Keratinocyte (primary cell): ENCODE results near the gene IL1RAPL1. TPM values are rescaled to one million over a fixed set of nuclear protein-coding genes. Genes with fewer than 3 reads are reported as not detected.

Experiments used
- DNase-seq: peaks from one replicate; pipeline ENCODE4 v3.0.0-alpha.2; 2011; ENCODE audit warnings: low read depth, missing footprints, low spot score
- FAIRE-seq: peaks from 2 replicates; lab custom pipeline; 2011; peaks lifted over from hg19 to GRCh38; lab: Jason Lieb, UNC
- H2AFZ ChIP-seq: 2 replicates; pipeline ENCODE4 v1.6.0; 2012; ENCODE audit warnings: low read length, control low read depth, inconsistent platforms; ENCODE audit not compliant: control insufficient read depth
- H3K27ac ChIP-seq: 2 replicates; pipeline ENCODE4 v1.5.1; 2011; ENCODE audit warnings: low read length; ENCODE audit not compliant: control insufficient read depth, insufficient read depth
- H3K27me3 ChIP-seq: 3 replicates; pipeline ENCODE4 v1.6.0; 2011; ENCODE audit warnings: low read length; ENCODE audit not compliant: control insufficient read depth, insufficient read depth; ENCODE audit errors: extremely low read depth
- H3K36me3 ChIP-seq, 2 experiments: 2 replicates in 1 of 2; 3 replicates in 1 of 2; pipeline ENCODE4 v1.5.1; 2011; ENCODE audit warnings: low read length in 2 of 2, mild to moderate bottlenecking in 1 of 2; ENCODE audit not compliant: control insufficient read depth in 2 of 2, insufficient read depth in 2 of 2; ENCODE audit errors: extremely low read depth in 1 of 2
- H3K4me1 ChIP-seq: 3 replicates; pipeline ENCODE4 v1.5.1; 2011; ENCODE audit warnings: low read length; ENCODE audit not compliant: control insufficient read depth, insufficient read depth; ENCODE audit errors: extremely low read depth
- H3K4me2 ChIP-seq: 3 replicates; pipeline ENCODE4 v1.6.0; 2011; ENCODE audit warnings: low read depth, low read length; ENCODE audit not compliant: control insufficient read depth, insufficient read depth; ENCODE audit errors: extremely low read depth
- H3K4me3 ChIP-seq, 3 experiments: fragments of 200-600 bp in 1 of 3; sonication (generic) in 1 of 3; 2 replicates in 2 of 3; 3 replicates in 1 of 3; pipeline ENCODE4 v1.5.1; 2011 to 2016; ENCODE audit warnings: low read length in 3 of 3, mild to moderate bottlenecking in 3 of 3, control low read depth in 2 of 3, inconsistent platforms in 1 of 3, low read depth in 1 of 3, mixed read lengths in 1 of 3, mixed run types in 1 of 3, moderate library complexity in 1 of 3; ENCODE audit not compliant: control insufficient read depth in 2 of 3, insufficient read depth in 2 of 3; ENCODE audit errors: extremely low read depth in 1 of 3
- H3K79me2 ChIP-seq: 2 replicates; pipeline ENCODE4 v1.6.0; 2012; ENCODE audit warnings: low read length; ENCODE audit not compliant: control insufficient read depth, insufficient read depth
- H3K9ac ChIP-seq: 3 replicates; pipeline ENCODE4 v1.6.0; 2011; ENCODE audit warnings: low read length; ENCODE audit not compliant: control insufficient read depth, insufficient read depth; ENCODE audit errors: extremely low read depth
- H3K9me1 ChIP-seq: 3 replicates; pipeline ENCODE4 v1.6.0; 2011; ENCODE audit warnings: low read length; ENCODE audit not compliant: control insufficient read depth, insufficient read depth; ENCODE audit errors: extremely low read depth
- H3K9me3 ChIP-seq: 2 replicates; pipeline ENCODE4 v1.5.1; 2012; ENCODE audit warnings: low read depth, low read length; ENCODE audit not compliant: control insufficient read depth
- H4K20me1 ChIP-seq: 3 replicates; pipeline ENCODE4 v1.6.0; 2011; ENCODE audit warnings: low read length; ENCODE audit not compliant: control insufficient read depth, insufficient read depth; ENCODE audit errors: extremely low read depth
- EZH2 ChIP-seq: IDR thresholded peaks from one replicate; pipeline ENCODE4 v1.6.1; 2012; ENCODE audit warnings: inconsistent platforms, mild to moderate bottlenecking, low read length, moderate library complexity
- dilution Hi-C: fragments of 300-500 bp; cut with MboI; formaldehyde crosslinking; loops from one replicate; pipeline ENCODE4 v1.7.0; 2020; ENCODE audit warnings: low sequenced_read_pairs; ENCODE audit not compliant: extremely low pct_ligation_motif_present
- polyA plus RNA-seq, 5 experiments: library from polyadenylated mRNA; depleted of rRNA in 3 of 5; stranded (reverse) in 3 of 5; stranded (forward) in 1 of 5; unstranded in 1 of 5; fragments of >200 nt; gene quantifications; 1 replicate in 1 of 5; 2 replicates in 3 of 5; 3 replicates in 1 of 5; pipeline versions ENCODE4 v1.2.1 to v1.2.3, GENCODE V29; 2011 to 2012; ENCODE audit warnings: missing spikeins in 2 of 5, low read depth in 1 of 5, low replicate concordance in 1 of 5
- TF ChIP-seq, protein P1 (sequence below), 3 experiments: IDR thresholded peaks in 1 of 3; conservative IDR thresholded peaks in 1 of 3; optimal IDR thresholded peaks in 1 of 3; 2 replicates in 2 of 3; 3 replicates in 1 of 3; pipeline versions ENCODE3 to v1.5.1; 2011; ENCODE audit warnings: low read length in 3 of 3, mild to moderate bottlenecking in 3 of 3, moderate library complexity in 2 of 3, control low read depth in 1 of 3, inconsistent platforms in 1 of 3; ENCODE audit not compliant: insufficient read depth in 2 of 3; ENCODE audit errors: extremely low read depth in 1 of 3

Gene IL1RAPL1
- polyA plus RNA-seq, 1 donor (not counting 4 experiments of a cell fraction or from before 2014, with no cell fraction given): 2.8 TPM

DNA sequence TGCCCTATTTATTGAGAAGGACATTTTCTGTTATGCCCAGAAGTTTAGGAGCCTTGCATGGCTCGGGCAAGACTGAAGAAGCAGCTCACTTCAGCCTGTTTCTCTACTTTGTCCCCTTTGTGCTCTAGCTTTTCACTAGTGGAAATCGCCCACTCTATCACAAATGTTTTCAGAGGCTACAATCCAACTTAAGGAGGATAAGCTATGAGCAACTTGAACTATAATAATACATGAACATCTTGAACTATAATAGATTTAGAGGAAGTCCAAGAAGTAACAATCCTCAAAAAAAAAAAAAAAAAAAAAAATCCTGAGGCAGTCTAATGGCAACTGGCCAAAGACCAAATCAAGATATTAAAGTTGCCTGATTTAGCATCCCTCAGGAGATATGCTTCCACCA lies 452.3 kb downstream of the IL1RAPL1 start:
- dilution Hi-C loops: no loop called here
- no peaks in the 10 kb centered on the region for H3K9me3 ChIP-seq
- no peak for TF ChIP-seq EZH2
- TF ChIP-seq, protein P1, sequence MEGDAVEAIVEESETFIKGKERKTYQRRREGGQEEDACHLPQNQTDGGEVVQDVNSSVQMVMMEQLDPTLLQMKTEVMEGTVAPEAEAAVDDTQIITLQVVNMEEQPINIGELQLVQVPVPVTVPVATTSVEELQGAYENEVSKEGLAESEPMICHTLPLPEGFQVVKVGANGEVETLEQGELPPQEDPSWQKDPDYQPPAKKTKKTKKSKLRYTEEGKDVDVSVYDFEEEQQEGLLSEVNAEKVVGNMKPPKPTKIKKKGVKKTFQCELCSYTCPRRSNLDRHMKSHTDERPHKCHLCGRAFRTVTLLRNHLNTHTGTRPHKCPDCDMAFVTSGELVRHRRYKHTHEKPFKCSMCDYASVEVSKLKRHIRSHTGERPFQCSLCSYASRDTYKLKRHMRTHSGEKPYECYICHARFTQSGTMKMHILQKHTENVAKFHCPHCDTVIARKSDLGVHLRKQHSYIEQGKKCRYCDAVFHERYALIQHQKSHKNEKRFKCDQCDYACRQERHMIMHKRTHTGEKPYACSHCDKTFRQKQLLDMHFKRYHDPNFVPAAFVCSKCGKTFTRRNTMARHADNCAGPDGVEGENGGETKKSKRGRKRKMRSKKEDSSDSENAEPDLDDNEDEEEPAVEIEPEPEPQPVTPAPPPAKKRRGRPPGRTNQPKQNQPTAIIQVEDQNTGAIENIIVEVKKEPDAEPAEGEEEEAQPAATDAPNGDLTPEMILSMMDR (optimal IDR thresholded peaks at IDR 0.05 in 1 of 3, IDR thresholded peaks at IDR 0.05 in 1 of 3, conservative IDR thresholded peaks at IDR 0.05 in 1 of 3; ENCODE audit: extremely low read depth in 1 of 3, insufficient read depth in 2 of 3, low read length in 3 of 3): no peak
- no peak overlapping the region for H3K4me2 ChIP-seq
- DNase-seq (no peak), FAIRE-seq (no peak)
- H3K4me1 ChIP-seq: no peaks in the 10 kb centered on the region
- no peak overlapping the region for H3K4me3 ChIP-seq
- H3K9ac ChIP-seq: no peak overlapping the region
- H2AFZ ChIP-seq: no peak overlapping the region
- no peaks in the 10 kb centered on the region for H3K27me3 ChIP-seq
- no peak overlapping the region for H3K27ac ChIP-seq
- no peaks in the 10 kb centered on the region for H4K20me1 ChIP-seq
- no peaks in the 10 kb centered on the region for H3K9me1 ChIP-seq
- H3K36me3 ChIP-seq: no peaks in the 10 kb centered on the region
- no peaks in the 10 kb centered on the region for H3K79me2 ChIP-seq

DNA sequence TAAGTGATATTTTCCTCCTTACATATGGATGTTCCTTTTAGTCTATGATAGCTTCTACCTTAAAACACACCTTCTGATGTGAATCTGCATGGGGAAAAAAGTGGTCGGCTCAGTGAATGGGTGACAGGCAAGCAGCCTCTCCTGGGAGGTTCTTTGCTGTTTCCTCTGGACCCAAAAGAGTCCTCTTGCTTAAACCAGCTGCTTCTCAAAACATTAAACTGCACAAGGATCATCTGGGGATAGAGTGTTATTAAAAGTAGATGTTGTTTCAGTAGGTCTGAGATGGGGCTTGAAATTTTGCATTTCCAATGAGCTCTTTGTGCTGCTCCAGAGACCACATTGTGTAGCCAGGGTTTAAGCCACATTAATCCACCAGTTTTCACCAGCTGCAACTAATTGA lies 452.9 kb downstream of the IL1RAPL1 start:
- Histone ChIP-seq H3K4me3 (no peak overlapping the region), H3K9me1 (no peaks in the 10 kb centered on the region), H4K20me1 (no peaks in the 10 kb centered on the region), H3K9me3 (no peaks in the 10 kb centered on the region), H3K27ac (no peak overlapping the region), H2AFZ (no peak overlapping the region), H3K36me3 (no peaks in the 10 kb centered on the region), H3K9ac (no peak overlapping the region), H3K79me2 (no peaks in the 10 kb centered on the region), H3K4me1 (no peaks in the 10 kb centered on the region), H3K27me3 (no peaks in the 10 kb centered on the region), H3K4me2 (no peak overlapping the region)
- no peak for FAIRE-seq
- DNase-seq: no peak
- TF ChIP-seq, protein P1 (optimal IDR thresholded peaks at IDR 0.05 in 1 of 3, IDR thresholded peaks at IDR 0.05 in 1 of 3, conservative IDR thresholded peaks at IDR 0.05 in 1 of 3; ENCODE audit: extremely low read depth in 1 of 3, insufficient read depth in 2 of 3, low read length in 3 of 3): no peak
- no peak for TF ChIP-seq EZH2
- dilution Hi-C loops: no loop called here
